Measurements from ENCODE around the gene BLOC1S2. TPM values are rescaled to one million over a fixed set of nuclear protein-coding genes. Genes with fewer than 3 reads are reported as not detected.
"Not testable (repeated sequence)": the region's sequence is repeated elsewhere in the genome, so short reads cannot be mapped to it uniquely, and the experiment has no call there.

BLOC1S2 gene
- total RNA-seq, 1 donor from 2014 or later, result 93.9 TPM

DNA sequence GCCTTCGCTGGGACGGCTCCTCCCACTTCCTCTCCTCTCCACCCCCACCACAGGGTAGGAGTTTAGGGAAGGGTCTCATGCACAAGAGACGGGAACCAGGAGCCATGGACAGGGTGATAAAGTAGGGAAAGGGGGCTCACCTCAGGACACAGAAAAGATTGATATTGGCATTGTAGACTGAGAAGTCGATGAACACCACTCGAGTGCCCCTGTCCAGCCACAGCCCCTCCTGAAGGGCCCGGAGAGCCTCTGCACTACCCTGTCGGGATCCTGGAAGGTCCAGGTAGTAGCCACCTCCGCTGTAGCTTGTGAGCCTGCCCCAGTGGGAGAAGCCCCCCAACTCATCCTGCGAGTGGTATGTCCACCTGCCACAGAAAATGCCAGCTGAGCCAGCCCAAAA, 10.8 kb upstream of the BLOC1S2 start:
- Mint-ChIP-seq H3K36me3 (ENCODE audit: low read depth, unreplicated experiment) (no peaks in the 10 kb centered on the region), H3K4me1 (ENCODE audit: low read depth, unreplicated experiment) (no peaks in the 10 kb centered on the region), H3K27me3 (ENCODE audit: low read depth, unreplicated experiment) (peaks cover 36% of the 10 kb centered on the region), H3K4me3 (ENCODE audit: unreplicated experiment) (no peak overlapping the region), H3K9me3 (ENCODE audit: unreplicated experiment) (peaks cover 6% of the 10 kb centered on the region), H3K27ac (ENCODE audit: unreplicated experiment) (no peak overlapping the region)
- Histone ChIP-seq H3K27ac (ENCODE audit: low read depth, low read length) (no peak overlapping the region), H2AFZ (ENCODE audit: low read depth, low read length) (no peak overlapping the region), H3K4me2 (ENCODE audit: low read length) (no peak overlapping the region), H3K27me3 (ENCODE audit: insufficient read depth, low read length) (peaks cover 29% of the 10 kb centered on the region), H4K20me1 (ENCODE audit: insufficient read depth, low read length) (no peaks in the 10 kb centered on the region), H3K9ac (ENCODE audit: low read length) (no peak overlapping the region), H3K9me3 (ENCODE audit: insufficient read depth, low read depth, low read length) (no peaks in the 10 kb centered on the region), H3K36me3 (ENCODE audit: insufficient read depth, low read length) (no peaks in the 10 kb centered on the region), H3K79me2 (ENCODE audit: insufficient read depth, low read length) (no peaks in the 10 kb centered on the region), H3K4me3 (ENCODE audit: insufficient read depth, low read depth, low read length) (no peak overlapping the region), H3K4me1 (ENCODE audit: insufficient read depth, low read length) (no peaks in the 10 kb centered on the region)
- no peak for DNase-seq (ENCODE audit: low read depth)
- TF ChIP-seq EZH2 (IDR thresholded peaks at IDR 0.05; ENCODE audit: insufficient read depth, low read length), result no peak
- TF ChIP-seq, protein P1, sequence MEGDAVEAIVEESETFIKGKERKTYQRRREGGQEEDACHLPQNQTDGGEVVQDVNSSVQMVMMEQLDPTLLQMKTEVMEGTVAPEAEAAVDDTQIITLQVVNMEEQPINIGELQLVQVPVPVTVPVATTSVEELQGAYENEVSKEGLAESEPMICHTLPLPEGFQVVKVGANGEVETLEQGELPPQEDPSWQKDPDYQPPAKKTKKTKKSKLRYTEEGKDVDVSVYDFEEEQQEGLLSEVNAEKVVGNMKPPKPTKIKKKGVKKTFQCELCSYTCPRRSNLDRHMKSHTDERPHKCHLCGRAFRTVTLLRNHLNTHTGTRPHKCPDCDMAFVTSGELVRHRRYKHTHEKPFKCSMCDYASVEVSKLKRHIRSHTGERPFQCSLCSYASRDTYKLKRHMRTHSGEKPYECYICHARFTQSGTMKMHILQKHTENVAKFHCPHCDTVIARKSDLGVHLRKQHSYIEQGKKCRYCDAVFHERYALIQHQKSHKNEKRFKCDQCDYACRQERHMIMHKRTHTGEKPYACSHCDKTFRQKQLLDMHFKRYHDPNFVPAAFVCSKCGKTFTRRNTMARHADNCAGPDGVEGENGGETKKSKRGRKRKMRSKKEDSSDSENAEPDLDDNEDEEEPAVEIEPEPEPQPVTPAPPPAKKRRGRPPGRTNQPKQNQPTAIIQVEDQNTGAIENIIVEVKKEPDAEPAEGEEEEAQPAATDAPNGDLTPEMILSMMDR (IDR thresholded peaks at IDR 0.05; ENCODE audit: insufficient read depth, low read depth, low read length), result no peak
- FAIRE-seq, result no peak

DNA sequence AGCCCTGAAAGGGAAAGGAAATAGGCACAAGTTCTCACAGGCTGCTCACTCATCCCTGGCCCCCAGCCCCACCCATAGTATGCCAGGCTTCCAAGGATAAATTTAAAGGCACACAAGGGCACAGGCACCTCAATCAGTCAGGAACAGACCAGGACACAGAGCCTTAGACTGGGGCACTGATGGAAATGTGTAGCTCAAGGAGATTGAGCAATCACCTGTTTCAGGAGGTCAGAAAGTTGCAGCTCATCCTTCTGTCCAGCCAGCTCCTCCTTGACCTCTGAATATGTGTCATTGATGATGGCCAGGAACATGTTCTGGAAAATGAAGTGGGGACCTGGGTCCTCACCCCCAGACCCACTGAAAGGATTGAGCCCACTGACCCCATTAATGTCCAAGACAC, 6.6 kb upstream of the BLOC1S2 start:
- Histone ChIP-seq H4K20me1 (ENCODE audit: insufficient read depth, low read length) (no peaks in the 10 kb centered on the region), H3K4me2 (ENCODE audit: low read length) (no peak overlapping the region), H3K9me3 (ENCODE audit: insufficient read depth, low read depth, low read length) (no peaks in the 10 kb centered on the region), H2AFZ (ENCODE audit: low read depth, low read length) (no peak overlapping the region), H3K4me3 (ENCODE audit: insufficient read depth, low read depth, low read length) (no peak overlapping the region), H3K36me3 (ENCODE audit: insufficient read depth, low read length) (no peaks in the 10 kb centered on the region), H3K27ac (ENCODE audit: low read depth, low read length) (no peak overlapping the region), H3K4me1 (ENCODE audit: insufficient read depth, low read length) (no peaks in the 10 kb centered on the region), H3K79me2 (ENCODE audit: insufficient read depth, low read length) (no peaks in the 10 kb centered on the region), H3K27me3 (ENCODE audit: insufficient read depth, low read length) (peaks cover 32% of the 10 kb centered on the region), H3K9ac (ENCODE audit: low read length) (no peak overlapping the region)
- H3K27me3 Mint-ChIP-seq (ENCODE audit: low read depth, unreplicated experiment), result peaks cover 54% of the 10 kb centered on the region
- FAIRE-seq (no peak), DNase-seq (ENCODE audit: low read depth) (no peak)
- peaks cover 4% of the 10 kb centered on the region for H3K9me3 Mint-ChIP-seq (ENCODE audit: unreplicated experiment)
- H3K27ac Mint-ChIP-seq (ENCODE audit: unreplicated experiment), result no peak overlapping the region
- H3K4me3 Mint-ChIP-seq (ENCODE audit: unreplicated experiment), result no peak overlapping the region
- TF ChIP-seq, protein P1 (IDR thresholded peaks at IDR 0.05; ENCODE audit: insufficient read depth, low read depth, low read length), result no peak
- no peak for TF ChIP-seq EZH2 (IDR thresholded peaks at IDR 0.05; ENCODE audit: insufficient read depth, low read length)
- H3K4me1 Mint-ChIP-seq (ENCODE audit: low read depth, unreplicated experiment), result no peaks in the 10 kb centered on the region
- no peaks in the 10 kb centered on the region for H3K36me3 Mint-ChIP-seq (ENCODE audit: low read depth, unreplicated experiment)

DNA sequence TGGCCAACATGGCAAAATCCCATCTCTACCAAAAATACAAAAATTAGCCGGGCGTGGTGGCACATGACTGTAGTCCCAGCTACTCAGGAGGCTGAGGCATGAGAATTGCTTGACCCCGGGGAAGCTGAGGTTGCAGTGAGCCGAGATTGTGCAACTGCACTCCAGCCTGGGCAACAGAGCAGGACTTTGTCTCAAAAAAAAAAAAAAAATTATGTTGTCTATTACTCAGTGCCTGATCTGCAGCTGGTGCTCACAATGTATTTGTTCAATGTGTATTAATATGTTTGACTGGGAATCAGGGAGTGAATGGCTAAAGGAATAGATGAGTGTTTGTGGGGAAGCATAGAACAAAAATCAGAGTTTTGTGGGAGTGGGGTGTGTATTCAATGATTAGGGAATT, 5.8 kb upstream of the BLOC1S2 start:
- H3K9ac ChIP-seq (ENCODE audit: low read length); H3K27ac Mint-ChIP-seq (ENCODE audit: unreplicated experiment); H3K79me2 ChIP-seq (ENCODE audit: insufficient read depth, low read length); H3K36me3 ChIP-seq (ENCODE audit: insufficient read depth, low read length); H3K9me3 ChIP-seq (ENCODE audit: insufficient read depth, low read depth, low read length); H2AFZ ChIP-seq (ENCODE audit: low read depth, low read length); H3K4me1 Mint-ChIP-seq (ENCODE audit: low read depth, unreplicated experiment); H3K4me3 ChIP-seq (ENCODE audit: insufficient read depth, low read depth, low read length); H3K4me2 ChIP-seq (ENCODE audit: low read length); H3K4me1 ChIP-seq (ENCODE audit: insufficient read depth, low read length); H4K20me1 ChIP-seq (ENCODE audit: insufficient read depth, low read length); DNase-seq (ENCODE audit: low read depth); FAIRE-seq; H3K4me3 Mint-ChIP-seq (ENCODE audit: unreplicated experiment); H3K36me3 Mint-ChIP-seq (ENCODE audit: low read depth, unreplicated experiment); H3K9me3 Mint-ChIP-seq (ENCODE audit: unreplicated experiment); H3K27ac ChIP-seq (ENCODE audit: low read depth, low read length): not testable (repeated sequence)
- peaks cover 53% of the 10 kb centered on the region for H3K27me3 Mint-ChIP-seq (ENCODE audit: low read depth, unreplicated experiment)
- peaks cover 28% of the 10 kb centered on the region for H3K27me3 ChIP-seq (ENCODE audit: insufficient read depth, low read length)

All from astrocyte (in vitro differentiated cells and primary cell).